NCI-H1694 (cell line): ENCODE measurements around the gene TSC2.
"Not testable (repeated sequence)": the region's sequence is repeated elsewhere in the genome, so short reads cannot be mapped to it uniquely, and the experiment has no call there.

Experiments used
- DNase-seq: peaks from one replicate; lab custom pipeline; 2025; lab: John Stamatoyannopoulos, UW

TSC2 gene

GRCh38 chr16:2086106-2086742, 38.4 kb downstream of the TSC2 start:
- DNase-seq: no peak

GRCh38 chr16:2086812-2087747, 39.3 kb downstream of the TSC2 start:
- DNase-seq: no peak

- DNase-seq: no peak
Measured at GRCh38 chr16:2087748-2088631, 40.2 kb downstream of the TSC2 start.

- peak; percentile 7 for DNase-seq
Measured at GRCh38 chr16:2088759-2089358, 41.1 kb downstream of the TSC2 start.

GRCh38 chr16:2089706-2090480, 42.1 kb downstream of the TSC2 start:
- DNase-seq: no peak

GRCh38 chr16:2090481-2090776, 42.6 kb downstream of the TSC2 start:
- DNase-seq: no peak

- no peak for DNase-seq
Measured at GRCh38 chr16:2090777-2091546, 43.2 kb downstream of the TSC2 start.

GRCh38 chr16:2091547-2092255, 43.9 kb downstream of the TSC2 start:
- no peak for DNase-seq

- no peak for DNase-seq
Measured at GRCh38 chr16:2092256-2092620, 44.5 kb downstream of the TSC2 start.

- no peak for DNase-seq
Measured at GRCh38 chr16:2092866-2093265, 45.1 kb downstream of the TSC2 start.

- no peak for DNase-seq
Measured at GRCh38 chr16:2093793-2094192, 46.0 kb downstream of the TSC2 start.

- no peak for DNase-seq
Measured at GRCh38 chr16:2095315-2095853, 47.6 kb downstream of the TSC2 start.

- DNase-seq: no peak
Measured at GRCh38 chr16:2095918-2096582, 48.3 kb downstream of the TSC2 start.

- DNase-seq: no peak
Measured at GRCh38 chr16:2096853-2097595, 49.2 kb downstream of the TSC2 start.

- not testable (repeated sequence) for DNase-seq
Measured at GRCh38 chr16:2097689-2098088, 49.9 kb downstream of the TSC2 start.

- DNase-seq: not testable (repeated sequence)
Measured at GRCh38 chr16:2101581-2101980, 53.8 kb downstream of the TSC2 start.

GRCh38 chr16:2102471-2102870, 54.7 kb downstream of the TSC2 start:
- DNase-seq: no peak

GRCh38 chr16:2104464-2104863, 56.7 kb downstream of the TSC2 start:
- DNase-seq: not testable (repeated sequence)
